OCI-LY3 (cell line): ENCODE results near the gene RNF14.

Source experiments
- CTCF ChIP-seq: fragments of 200-600, 300-600 bp; sonication (generic); IDR thresholded peaks from 2 replicates; pipeline ENCODE4 v1.5.1; 2014; ENCODE audit warnings: antibody characterized with exemption, low read length, low read depth
- EZH2phosphoT487 ChIP-seq: fragments of 200-600 bp; shearing (Covaris generic); IDR thresholded peaks from 2 replicates; pipeline ENCODE4 v1.6.1; 2018; ENCODE audit warnings: antibody characterized with exemption, mixed run types, low read depth

- TF ChIP-seq CTCF = no peak
- no peak for TF ChIP-seq EZH2phosphoT487
Observed at GRCh38 chr5:142006363-142007236, 37.7 kb downstream of the RNF14 start.
